Skeletal muscle satellite cell (primary cell): Measurements from ENCODE around the gene PTPRT.

Source experiments
- H3K27me3 ChIP-seq: 2 replicates; pipeline ENCODE4 v1.7.0; 2013; ENCODE audit warnings: low read length; ENCODE audit not compliant: control insufficient read depth, insufficient read depth
- H3K36me3 ChIP-seq: 2 replicates; pipeline ENCODE4 v1.7.0; 2013; ENCODE audit warnings: mild to moderate bottlenecking, control low read depth, low read length; ENCODE audit not compliant: insufficient read depth
- H3K4me1 ChIP-seq: 2 replicates; pipeline ENCODE4 v1.7.0; 2013; ENCODE audit warnings: low read length; ENCODE audit not compliant: control insufficient read depth, insufficient read depth
- H3K4me2 ChIP-seq: 2 replicates; pipeline ENCODE4 v1.7.0; 2013; ENCODE audit warnings: mild to moderate bottlenecking, low read length
- H3K4me3 ChIP-seq: 2 replicates; pipeline ENCODE4 v1.7.0; 2013; ENCODE audit warnings: low read length
- H3K9ac ChIP-seq: 2 replicates; pipeline ENCODE4 v1.7.0; 2013; ENCODE audit warnings: mild to moderate bottlenecking, low read depth, low read length, moderate library complexity
- H3K9me3 ChIP-seq: replicated peaks from 2 replicates; pipeline ENCODE4 v1.7.0; 2013; ENCODE audit warnings: mild to moderate bottlenecking, control low read depth, low read length

The PTPRT gene

DNA sequence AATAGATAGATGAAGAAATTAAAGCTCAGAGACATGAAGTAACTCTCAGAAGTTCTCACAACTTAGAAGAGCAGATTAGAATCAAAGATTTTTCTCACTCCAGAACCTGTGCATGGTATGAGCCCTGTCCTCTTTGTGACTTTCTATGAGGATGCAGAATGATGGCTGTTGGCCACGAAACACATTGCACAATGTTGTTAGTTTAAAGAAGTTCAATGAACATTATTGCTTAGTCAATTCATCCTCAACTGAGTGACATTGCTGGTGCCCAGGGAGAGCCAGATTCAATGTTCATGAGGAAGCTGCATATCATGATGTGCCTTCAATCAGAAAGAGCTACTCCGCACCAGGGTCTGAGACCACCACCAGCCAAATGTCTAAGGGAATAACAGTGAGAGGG is 633.1 kb downstream of the PTPRT start:
- Histone ChIP-seq H3K9ac (no peak overlapping the region), H3K4me2 (no peak overlapping the region), H3K4me3 (no peak overlapping the region), H3K9me3 (peaks cover 14% of the 10 kb centered on the region), H3K36me3 (no peaks in the 10 kb centered on the region), H3K27me3 (no peaks in the 10 kb centered on the region), H3K4me1 (no peaks in the 10 kb centered on the region)

DNA sequence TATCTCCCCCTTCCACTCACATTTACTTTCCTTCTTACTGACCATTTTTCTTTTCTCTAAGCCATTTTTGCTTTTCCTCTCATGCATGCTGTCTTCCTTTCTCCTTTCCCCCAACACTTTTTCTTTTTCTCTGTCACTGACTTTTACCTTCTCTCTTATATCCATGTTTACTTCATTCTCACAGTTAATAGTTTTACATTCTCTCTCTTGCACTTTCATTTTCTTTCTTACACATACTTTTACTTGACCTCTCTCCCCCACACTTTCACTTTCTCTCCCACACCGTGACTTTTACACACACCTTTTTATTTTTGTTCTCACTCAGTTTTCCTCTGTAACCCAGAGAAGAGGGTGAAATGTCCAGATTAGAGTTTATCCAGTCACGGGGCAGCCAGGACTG is 636.3 kb downstream of the PTPRT start:
- no peak overlapping the region for H3K4me2 ChIP-seq

DNA sequence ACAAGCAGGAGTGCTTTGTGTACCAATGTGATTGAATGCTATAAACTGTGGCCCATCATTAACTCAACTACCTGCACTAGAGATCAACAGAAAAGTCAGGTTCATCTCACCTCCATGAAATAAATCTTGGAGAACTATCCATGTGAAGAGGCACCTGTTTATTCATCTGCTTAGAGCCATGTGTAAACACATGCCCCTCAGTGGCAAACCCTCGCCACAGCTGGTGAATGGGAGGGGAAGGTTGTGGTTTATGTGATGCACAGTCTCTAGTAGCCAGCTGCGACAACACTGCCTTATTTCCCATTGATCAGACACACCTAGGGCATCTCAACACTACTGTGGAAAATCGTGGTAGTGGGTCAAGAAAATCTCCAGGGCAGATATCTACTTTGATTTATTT is 640.2 kb downstream of the PTPRT start:
- Histone ChIP-seq H3K4me2 (no peak overlapping the region), H3K9ac (no peak overlapping the region), H3K4me3 (no peak overlapping the region), H3K4me1 (no peaks in the 10 kb centered on the region), H3K9me3 (peaks cover 10% of the 10 kb centered on the region), H3K27me3 (no peaks in the 10 kb centered on the region), H3K36me3 (no peaks in the 10 kb centered on the region)

More for the DNA sequence above, 636.3 kb downstream of the PTPRT start:
- Histone ChIP-seq H3K9me3 (peaks cover 14% of the 10 kb centered on the region), H3K36me3 (no peaks in the 10 kb centered on the region), H3K4me3 (no peak overlapping the region), H3K27me3 (no peaks in the 10 kb centered on the region), H3K9ac (no peak overlapping the region), H3K4me1 (no peaks in the 10 kb centered on the region)

DNA sequence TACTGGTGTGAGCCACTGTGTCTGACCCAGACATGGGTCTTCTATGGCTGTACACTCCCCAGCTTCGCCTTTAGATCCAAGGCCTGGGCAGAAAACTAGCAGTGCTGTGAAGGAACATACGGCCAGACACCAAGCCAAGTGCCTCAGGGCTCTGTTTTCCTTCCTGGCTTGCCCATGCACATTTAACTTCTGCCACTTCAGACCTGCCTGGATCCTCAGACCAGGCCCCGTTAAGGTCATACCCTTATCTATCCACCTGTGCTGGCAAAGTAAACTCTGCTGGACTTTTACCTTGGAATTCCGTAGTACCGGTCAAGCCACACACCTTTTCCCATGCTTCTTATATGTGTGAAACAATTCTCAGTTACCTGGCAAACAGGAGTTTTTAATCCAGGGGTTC is 644.8 kb downstream of the PTPRT start:
- Histone ChIP-seq H3K27me3 (no peaks in the 10 kb centered on the region), H3K4me3 (no peak overlapping the region), H3K9ac (no peak overlapping the region), H3K36me3 (no peaks in the 10 kb centered on the region), H3K9me3 (peaks cover 17% of the 10 kb centered on the region), H3K4me1 (no peaks in the 10 kb centered on the region), H3K4me2 (no peak overlapping the region)

DNA sequence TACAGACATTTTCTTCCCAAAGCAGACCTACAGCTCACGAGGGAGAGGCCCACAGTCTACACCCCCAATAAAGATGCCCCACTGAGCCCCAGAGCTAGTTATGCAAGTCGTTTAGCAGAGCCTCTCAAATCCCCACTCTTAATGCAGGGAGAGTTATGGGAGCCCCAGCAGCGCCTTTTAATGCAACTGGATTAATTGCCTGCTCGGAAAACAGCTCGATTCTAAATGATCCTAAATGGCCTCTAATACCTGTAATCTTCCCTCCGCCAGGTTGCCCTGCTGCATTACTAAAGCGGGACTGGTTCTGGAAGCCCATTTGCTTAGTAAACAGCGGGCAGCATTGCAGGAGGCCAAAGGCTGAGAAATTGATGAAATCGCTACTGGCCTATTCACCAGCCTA is 656.9 kb downstream of the PTPRT start:
- Histone ChIP-seq H3K27me3 (no peaks in the 10 kb centered on the region), H3K4me2 (no peak overlapping the region), H3K4me3 (no peak overlapping the region), H3K9me3 (peaks cover 6% of the 10 kb centered on the region), H3K36me3 (no peaks in the 10 kb centered on the region), H3K4me1 (no peaks in the 10 kb centered on the region), H3K9ac (no peak overlapping the region)

DNA sequence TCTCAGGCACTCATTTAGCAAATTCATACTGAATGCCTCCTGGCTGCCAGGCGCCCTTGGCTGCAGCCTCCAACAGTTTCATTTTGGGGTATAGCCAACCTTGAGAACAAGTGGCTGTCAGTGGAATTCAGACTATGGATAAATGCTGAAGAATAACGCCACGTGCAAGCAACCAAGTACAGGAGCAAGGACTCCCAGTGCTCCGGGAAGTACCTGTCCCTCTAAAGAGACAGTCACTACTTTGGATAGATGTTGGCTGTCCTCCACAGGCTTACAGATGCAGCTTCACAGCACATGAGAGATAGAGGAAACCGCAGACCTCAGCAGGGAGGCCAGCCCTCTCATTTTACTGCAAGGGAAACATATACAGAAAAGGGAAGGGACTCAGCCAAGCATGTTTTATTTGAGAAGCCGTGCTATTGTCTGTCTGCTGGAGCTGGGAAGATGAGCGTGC is 658.2 kb downstream of the PTPRT start:
- H3K4me3 ChIP-seq: no peak overlapping the region
- no peak overlapping the region for H3K9ac ChIP-seq
- H3K36me3 ChIP-seq: no peaks in the 10 kb centered on the region

DNA sequence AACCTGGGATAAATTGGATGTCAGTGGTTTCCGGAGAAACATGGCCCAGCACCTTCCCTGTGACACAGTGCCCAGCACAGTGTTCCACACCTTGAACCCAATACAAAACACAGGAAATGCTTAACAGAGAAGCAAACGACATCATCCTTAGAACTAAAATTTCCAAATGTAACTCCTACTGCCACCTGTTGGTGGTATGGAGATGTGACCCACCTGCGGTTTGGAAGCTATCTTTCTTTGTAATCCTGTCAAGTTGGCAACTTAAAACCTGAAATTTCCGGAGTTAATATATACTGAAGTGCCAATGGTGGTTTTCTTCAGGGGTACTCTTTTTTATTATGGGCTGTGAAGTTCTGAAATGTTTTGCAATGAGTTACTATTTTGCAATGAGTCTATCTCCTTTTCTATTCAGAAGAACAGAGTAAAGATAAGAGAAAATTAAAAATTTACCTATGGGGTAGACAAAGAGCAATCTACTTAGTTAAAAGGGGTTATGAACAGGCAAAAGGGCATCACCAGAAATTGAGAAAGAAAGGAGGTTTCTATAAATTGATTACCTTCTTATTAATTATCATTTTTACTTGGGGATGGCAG is 658.8 kb downstream of the PTPRT start:
- H3K36me3 ChIP-seq: no peaks in the 10 kb centered on the region
- H3K4me2 ChIP-seq: no peak overlapping the region
- no peaks in the 10 kb centered on the region for H3K4me1 ChIP-seq
- no peak overlapping the region for H3K9ac ChIP-seq
- no peak overlapping the region for H3K4me3 ChIP-seq
- peaks cover 4% of the 10 kb centered on the region for H3K9me3 ChIP-seq
- H3K27me3 ChIP-seq: no peaks in the 10 kb centered on the region

More for the DNA sequence above, 658.2 kb downstream of the PTPRT start:
- Histone ChIP-seq H3K4me1 (no peaks in the 10 kb centered on the region), H3K9me3 (peaks cover 6% of the 10 kb centered on the region), H3K4me2 (no peak overlapping the region), H3K27me3 (no peaks in the 10 kb centered on the region)

DNA sequence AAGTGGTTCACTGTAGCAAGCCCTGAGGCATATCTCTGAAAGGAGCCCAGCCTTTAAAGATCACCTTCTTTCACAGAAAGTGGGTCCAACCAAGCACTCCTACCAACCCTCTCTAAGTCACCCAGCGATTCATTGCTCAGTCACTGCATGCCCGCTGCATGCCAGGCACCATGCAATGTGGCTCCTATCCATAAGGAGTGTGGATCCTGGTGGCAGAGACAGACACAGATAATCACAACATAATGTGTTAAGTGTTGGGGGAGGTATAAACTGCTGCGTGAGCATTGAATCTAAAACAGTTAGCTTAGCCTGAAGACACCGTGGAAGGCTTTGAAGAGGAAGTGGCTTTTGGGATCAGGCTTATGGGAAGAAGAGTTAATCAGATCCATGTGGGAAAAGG is 659.5 kb downstream of the PTPRT start:
- Histone ChIP-seq H3K4me3 (no peak overlapping the region), H3K4me1 (no peaks in the 10 kb centered on the region), H3K9ac (no peak overlapping the region), H3K9me3 (peaks cover 4% of the 10 kb centered on the region), H3K36me3 (no peaks in the 10 kb centered on the region), H3K4me2 (no peak overlapping the region), H3K27me3 (no peaks in the 10 kb centered on the region)

DNA sequence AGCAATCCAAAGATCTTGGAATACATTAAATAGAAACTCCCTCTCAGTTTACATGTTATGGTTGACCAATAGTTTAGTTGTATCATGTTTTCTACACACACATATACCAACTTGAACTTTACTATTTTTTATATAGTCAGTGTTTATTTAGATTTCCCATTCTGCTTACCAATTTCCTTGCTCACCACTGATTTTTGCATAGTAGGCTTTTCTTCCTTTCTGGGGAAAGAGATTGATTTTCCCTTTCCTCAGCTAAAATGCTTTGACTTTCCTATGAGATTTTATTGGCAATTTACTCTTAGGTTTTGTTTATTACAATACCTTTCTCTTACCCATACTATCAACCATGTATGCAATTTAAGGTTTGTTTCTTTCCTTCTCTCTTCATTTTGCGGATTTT is 665.6 kb downstream of the PTPRT start:
- H3K4me1 ChIP-seq: no peaks in the 10 kb centered on the region
- no peaks in the 10 kb centered on the region for H3K27me3 ChIP-seq
- H3K4me3 ChIP-seq: no peak overlapping the region
- H3K36me3 ChIP-seq: no peaks in the 10 kb centered on the region
- H3K9ac ChIP-seq: no peak overlapping the region
- no peak overlapping the region for H3K4me2 ChIP-seq
- H3K9me3 ChIP-seq: no peaks in the 10 kb centered on the region

DNA sequence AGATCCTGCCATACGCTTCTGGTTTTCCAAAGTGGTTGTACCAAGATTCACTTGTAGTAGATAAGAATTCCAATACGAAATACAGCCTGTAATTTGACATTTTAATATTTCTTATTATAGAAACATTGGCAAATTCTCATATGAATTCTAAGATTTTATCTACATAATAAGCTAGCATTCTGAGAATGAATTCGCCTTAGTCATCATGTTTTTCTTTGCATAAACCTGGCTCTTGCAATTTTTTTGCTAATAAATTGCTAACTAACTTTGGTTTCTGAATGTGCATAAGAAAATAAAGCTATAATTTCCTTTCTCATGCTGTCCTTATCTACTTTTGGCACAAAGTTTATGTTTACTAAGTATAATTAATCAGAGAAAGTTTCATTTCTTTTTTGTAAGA is 673.0 kb downstream of the PTPRT start:
- Histone ChIP-seq H3K9me3 (no peaks in the 10 kb centered on the region), H3K4me2 (no peak overlapping the region), H3K4me3 (no peak overlapping the region), H3K36me3 (no peaks in the 10 kb centered on the region), H3K9ac (no peak overlapping the region), H3K27me3 (no peaks in the 10 kb centered on the region), H3K4me1 (no peaks in the 10 kb centered on the region)

DNA sequence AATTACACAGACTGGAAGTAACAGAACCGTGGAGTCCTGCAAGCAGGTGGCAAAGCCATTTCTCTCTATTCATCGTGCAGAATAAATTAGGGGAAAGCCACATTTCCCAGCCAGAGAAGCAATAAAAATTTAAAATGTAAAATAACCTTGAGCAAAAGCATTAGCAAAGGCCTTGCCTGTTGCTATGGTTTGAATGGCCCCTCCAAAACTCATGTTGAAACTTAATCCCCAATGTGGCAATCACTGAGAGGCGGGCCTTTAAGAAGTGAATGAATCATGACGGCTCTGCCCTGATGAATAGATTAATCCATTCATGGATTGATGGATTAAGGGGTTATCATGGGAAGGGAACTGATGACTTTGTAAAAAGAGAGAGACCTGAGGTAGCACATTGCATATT is 679.0 kb downstream of the PTPRT start:
- H3K4me1 ChIP-seq: no peaks in the 10 kb centered on the region
- H3K4me3 ChIP-seq: no peak overlapping the region
- no peak overlapping the region for H3K9ac ChIP-seq
- no peak overlapping the region for H3K4me2 ChIP-seq
- no peaks in the 10 kb centered on the region for H3K27me3 ChIP-seq
- no peaks in the 10 kb centered on the region for H3K36me3 ChIP-seq
- H3K9me3 ChIP-seq: no peaks in the 10 kb centered on the region

DNA sequence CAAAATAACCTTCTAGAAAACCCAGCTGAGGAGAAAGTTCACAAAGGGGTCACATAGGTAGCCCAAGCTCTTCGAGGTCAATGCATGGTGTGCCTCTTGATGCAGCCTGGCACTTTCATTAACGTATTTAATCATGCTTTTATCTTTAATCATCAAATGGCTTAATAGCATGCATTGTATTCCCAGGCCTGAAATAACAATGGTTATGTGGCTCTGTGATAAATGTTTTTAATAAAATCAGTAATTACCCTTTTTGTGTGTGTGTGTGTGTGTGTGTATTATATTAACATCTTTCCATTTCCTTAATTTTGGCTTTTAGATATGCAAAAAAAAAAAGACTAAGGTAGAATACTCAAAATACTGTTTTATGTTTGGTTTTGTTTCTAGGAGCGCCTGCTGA is 681.8 kb downstream of the PTPRT start:
- Histone ChIP-seq H3K4me3 (no peak overlapping the region), H3K27me3 (no peaks in the 10 kb centered on the region), H3K4me1 (no peaks in the 10 kb centered on the region), H3K36me3 (no peaks in the 10 kb centered on the region), H3K9ac (no peak overlapping the region), H3K9me3 (no peaks in the 10 kb centered on the region), H3K4me2 (no peak overlapping the region)
